Ecto neural progenitor cell (in vitro differentiated cells): Measurements from ENCODE around the gene KIF26A.

Source experiments
- DNase-seq: peaks from one replicate; pipeline ENCODE4 v3.0.0-alpha.2; 2018; ENCODE audit warnings: low spot score

Gene KIF26A

DNA sequence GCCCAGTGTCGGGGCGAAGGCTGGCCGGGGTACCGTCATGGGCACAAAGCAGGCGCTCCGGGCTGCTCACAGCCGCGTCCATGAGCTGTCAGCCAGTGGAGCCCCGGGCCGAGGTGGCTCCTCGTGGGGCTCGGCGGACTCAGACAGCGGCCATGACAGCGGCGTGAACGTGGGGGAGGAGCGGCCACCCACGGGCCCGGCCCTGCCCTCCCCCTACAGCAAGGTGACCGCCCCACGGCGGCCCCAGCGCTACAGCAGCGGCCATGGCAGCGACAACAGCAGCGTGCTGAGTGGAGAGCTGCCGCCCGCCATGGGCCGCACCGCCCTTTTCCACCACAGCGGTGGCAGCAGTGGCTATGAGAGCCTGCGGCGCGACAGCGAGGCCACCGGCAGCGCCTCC lies 39.0 kb downstream of the KIF26A start:
- no peak for DNase-seq

DNA sequence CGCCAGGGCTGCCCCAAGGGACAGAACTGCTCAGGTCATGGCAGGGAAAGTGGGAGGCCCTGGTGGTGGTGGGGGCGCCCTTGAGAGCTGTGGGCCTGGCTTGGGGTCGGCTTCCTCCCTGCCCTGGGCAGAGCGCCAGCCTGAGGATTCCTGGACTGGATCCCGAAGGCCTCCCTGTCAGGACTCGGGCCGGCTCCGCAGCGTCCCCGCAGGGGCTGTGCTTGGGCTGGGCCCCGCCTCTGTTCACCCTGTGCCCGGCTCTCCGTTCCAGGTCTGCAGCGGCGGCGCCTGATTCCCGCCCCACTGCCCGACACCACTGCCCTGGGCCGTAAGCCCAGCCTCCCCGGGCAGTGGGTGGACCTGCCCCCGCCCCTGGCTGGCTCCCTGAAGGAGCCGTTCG lies 39.9 kb downstream of the KIF26A start:
- no peak for DNase-seq

DNA sequence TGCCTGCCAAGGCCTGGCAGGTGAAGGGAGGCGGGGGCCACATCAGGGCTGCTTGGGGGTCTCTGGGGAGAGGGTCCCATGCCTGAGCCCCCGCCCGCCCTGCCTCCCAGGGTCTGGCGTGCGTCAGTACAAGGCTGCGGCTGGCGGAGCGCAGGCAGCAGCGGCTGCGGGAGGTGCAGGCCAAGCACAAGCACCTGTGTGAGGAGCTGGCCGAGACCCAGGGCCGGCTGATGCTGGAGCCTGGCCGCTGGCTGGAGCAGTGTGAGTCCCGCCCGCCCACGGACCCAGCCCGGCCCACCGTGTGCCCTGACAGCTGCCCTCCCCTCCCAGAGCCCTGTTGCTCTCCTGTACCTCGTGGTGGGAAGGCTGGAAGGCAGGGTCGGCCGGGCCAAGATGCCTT lies 40.7 kb downstream of the KIF26A start:
- no peak for DNase-seq

DNA sequence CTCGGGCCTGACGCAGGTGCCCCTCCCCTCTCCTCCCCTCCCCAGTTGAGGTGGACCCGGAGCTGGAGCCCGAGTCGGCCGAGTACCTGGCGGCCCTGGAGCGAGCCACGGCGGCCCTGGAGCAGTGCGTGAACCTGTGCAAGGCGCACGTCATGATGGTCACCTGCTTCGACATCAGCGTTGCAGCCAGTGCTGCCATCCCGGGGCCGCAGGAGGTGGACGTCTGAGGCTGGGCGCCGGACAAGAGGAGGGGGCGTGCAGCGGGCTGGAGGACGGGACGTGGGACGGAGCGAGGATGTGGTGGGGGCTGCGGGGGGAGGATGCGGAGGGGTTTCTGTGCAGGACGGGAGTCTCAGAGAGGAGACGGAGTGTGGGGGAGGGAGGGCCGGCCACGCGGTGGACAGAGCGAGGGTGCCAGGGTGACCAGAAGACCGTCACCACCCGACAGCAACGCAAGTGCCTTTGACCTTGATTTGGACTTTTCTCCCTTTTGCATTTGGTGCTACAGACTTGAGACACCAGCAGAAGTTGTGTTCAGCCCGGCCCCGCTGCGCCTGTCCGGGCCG lies 41.3 kb downstream of the KIF26A start:
- no peak for DNase-seq

DNA sequence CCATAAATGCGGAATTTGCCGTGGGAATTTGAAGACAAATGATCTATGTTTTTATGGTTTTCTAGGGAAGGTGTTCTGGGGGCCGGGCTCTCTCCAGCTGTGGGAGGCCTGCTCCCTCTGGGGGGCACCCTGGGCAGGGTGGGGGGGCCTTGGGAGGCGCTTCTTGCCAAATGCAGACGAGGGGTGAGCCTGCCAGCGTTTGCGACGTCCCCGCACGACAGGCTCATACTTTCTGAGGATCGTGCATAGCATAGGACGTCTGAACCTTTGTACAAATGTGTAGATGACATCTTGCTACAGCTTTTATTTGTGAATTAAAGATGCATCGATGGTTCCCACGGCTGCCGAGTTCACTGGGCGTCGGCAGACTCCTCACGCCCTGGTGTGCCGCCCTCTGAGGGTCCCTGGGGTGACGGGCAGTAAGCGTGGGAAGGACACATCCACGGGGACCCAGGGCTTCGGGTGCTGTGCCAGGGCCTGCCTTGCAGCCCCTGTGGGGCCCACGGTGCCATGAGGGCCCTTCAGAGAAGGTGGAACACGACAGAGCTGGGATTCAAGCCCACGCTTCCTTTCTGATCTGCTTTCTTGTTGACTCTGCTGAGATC lies 42.3 kb downstream of the KIF26A start:
- no peak for DNase-seq

DNA sequence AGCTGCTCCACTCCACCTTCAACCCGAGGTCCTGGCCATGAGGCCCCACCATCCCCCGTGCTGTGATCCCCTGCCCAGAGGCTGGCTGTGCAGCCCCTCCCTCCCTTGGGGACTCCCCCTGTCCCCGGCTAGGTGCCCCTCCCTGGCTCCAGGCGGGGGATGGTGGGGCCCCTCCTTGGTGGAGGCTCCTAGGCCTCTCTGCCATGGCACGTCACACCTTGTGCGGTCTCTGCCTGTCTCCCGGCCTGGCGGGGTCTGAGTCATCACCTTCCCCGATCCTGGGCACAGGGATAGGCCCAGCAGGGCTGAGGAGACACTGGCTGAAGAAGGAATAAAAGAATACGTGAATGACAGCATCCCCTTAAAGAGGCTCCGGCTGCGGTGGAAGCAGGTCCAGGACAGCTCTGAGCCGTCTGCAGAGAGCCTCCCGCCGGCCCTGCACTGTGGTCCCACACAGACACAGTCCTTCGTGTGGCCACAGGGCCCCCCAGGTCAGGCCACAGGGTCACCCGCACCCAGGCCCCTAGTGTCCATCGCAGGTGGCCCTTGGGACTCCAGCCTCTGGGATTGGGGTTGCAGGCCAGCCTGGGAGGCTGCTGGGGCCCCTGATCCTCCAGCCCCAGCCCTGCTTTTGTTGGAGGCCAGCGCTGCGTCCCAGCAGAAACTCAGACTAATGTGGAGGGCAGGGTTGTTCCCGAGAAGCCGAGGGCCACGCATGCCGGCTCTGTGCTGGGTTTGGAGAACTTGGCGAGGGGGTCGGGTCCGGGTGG lies 43.6 kb downstream of the KIF26A start:
- DNase-seq = no peak

DNA sequence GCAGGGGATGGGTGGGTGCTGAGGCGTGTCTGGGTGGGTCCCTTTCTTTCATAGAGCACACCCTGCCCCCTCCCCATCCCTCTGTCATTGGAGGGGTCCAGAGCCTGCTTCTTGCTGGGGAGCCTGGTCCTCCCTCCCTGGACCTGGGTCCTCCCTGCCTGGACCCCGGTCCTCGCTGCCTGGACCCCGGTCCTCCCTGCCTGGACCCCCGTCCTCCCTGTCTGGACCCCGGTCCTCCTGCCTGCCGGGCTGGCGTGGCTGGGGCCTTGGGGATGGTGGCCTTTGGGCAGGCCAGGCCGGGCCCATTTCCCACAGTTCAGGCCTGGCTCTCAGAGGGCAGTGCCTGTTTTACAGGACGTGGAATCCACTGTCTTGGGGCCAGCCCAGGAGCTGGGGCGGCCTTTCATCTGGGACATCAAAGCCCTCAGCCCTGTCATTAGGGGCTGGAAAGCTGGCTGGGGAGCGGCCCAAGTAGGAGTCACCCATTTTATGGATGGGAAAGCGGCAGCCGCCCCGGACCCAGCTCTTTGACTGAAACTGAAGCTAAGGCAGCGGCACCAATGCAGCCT lies 44.6 kb downstream of the KIF26A start:
- DNase-seq = no peak

DNA sequence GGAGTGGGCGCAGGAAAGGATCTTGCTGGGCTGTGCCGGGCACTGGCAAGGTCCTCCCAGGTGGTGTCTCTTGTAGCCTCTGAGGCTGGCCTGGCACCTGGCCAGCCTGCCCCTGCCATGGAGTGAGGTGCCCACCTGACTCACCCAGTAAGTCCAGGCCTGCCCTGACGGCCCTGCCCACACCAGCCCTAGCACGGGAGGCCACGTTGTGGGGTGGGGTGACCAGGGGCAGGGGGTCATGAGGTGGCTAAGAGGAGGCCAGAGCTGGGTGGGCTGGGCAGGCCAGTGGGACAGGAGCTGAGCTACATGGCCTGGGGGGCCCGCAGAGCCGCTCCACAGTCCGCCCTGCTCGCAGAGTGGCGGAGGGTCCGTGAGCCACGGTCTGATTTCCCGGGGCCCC lies 45.4 kb downstream of the KIF26A start:
- no peak for DNase-seq

DNA sequence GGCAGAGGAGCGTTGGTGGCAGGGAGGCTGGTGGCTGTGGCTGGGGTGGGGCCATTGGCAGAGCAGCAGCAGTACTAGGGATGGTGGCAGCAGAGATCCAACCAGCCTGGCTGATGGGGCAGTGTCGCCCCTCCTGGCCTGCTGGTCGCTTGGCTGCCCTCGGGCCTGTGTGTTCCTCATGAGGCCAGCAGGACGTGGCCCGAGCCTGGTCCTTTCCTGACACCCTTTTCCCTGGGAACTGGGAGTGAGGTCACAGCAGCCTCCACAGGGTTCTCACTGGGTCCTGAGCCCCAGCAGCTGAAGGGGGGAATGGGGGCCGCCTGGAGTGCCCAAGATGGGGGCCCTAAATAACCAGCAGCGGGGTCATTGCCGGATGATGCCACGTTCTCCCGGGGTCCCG lies 46.1 kb downstream of the KIF26A start:
- no peak for DNase-seq

DNA sequence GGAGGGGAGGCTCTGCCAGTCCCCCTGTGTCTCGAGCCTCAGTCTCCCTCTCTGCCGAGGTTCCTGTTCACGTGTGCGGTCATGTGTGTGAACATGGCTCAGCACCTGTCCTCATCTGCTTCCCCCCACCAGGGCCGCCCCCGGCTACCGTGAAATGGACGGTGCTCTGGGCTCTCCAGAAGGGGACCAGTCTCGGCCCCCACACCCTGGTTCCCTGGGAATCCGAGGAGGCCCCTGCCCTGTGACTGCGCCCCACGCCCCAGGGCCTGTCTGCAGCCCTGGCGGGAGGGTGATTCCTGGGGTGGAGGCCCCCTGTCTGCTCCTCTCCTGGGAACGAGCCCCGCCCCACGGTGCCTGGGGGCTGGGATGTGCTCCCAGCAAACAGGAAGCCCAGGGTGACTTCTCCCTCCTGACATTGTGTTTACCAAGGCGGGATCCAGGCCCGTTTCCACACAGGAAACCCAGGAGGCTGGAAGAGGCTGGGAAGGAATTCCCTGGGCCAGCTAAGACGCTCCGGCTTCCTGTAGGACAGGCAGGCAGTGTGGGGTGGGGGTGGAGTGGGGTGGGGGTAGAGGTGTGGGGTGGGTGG lies 46.6 kb downstream of the KIF26A start:
- DNase-seq = no peak

DNA sequence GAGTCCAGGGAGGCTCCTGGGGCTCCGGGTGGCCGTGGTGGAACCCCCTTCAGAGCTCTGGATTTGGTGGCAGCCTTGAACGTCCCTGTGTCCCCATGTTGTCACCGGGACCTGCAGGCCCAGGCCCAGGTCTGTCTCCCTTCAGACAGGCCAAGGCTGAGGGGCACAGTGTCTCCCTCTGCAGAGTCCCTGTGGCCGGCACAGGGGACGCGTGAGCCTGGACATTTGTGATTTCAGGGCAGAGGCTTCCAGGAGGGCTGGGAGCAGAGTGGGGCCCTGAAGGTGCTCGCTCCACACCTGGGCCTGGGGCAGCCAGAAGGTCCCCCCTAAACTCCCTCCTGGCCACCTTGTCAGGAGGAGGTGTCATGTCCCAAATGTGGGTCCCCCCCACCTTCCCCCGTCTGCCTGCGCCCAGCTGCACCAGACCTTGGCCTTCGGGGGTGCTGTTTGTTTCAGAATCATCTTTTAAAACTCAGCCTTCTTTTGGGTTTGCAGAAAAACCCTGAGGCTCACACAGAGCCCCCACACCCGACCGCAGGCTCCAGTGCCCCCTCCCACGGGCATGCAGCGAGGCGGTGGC lies 47.6 kb downstream of the KIF26A start:
- no peak for DNase-seq

DNA sequence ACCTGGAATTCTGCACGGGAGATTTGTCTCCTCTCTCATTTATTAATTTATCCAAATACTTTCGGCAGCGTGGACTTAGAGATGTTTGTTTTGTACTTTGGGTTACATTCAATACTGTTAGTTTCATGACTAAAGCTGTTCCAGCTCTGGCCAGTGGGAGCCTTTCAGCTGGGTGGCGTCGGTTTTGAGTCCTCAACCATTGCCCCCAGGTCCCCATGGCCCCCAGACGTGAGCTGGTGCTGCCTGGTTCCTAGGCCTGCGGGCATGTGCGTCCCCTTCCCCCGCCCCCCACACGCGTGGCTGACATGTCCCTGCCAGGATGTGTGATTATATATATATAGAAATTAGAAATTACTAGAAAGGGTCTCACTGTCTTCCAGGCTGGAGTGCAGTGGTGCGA lies 48.2 kb downstream of the KIF26A start:
- no peak for DNase-seq

DNA sequence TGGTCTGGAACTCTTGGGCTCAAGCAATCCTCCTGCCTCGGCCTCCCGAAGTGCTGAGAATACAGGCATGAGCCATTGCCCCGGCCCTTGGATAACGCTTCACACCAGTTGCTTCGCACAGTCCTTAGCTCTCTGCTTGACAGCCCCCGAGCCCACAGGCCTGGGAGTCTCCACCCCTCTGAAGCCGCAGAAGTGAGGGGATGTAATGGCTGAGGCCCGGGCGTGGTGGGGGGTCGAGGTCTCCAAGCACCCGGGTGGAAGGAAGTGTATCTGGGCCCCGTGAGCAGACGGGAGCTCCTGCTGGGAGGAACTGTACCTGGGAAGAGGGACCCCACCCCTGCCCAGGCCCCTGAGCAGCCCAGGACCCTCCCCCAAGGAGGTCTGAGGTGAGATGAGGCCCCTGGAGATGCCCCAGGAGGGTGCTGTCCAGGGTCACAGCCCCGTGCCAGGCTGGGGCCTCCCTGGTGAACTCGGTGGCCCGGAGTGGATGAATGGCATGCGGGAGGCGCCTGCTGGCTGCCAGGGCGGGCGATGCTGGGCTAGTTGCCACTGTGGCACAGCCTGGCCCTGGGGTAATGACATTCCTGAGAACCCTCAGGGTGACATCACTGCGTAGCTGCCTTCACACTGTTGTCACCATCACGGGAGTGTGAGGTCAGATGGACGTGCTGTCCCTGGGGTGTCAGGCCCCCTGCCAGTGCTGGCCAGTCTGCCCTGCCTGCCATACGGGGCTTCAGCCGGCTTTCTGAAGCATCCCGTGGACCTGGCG lies 48.9 kb downstream of the KIF26A start:
- no peak for DNase-seq

DNA sequence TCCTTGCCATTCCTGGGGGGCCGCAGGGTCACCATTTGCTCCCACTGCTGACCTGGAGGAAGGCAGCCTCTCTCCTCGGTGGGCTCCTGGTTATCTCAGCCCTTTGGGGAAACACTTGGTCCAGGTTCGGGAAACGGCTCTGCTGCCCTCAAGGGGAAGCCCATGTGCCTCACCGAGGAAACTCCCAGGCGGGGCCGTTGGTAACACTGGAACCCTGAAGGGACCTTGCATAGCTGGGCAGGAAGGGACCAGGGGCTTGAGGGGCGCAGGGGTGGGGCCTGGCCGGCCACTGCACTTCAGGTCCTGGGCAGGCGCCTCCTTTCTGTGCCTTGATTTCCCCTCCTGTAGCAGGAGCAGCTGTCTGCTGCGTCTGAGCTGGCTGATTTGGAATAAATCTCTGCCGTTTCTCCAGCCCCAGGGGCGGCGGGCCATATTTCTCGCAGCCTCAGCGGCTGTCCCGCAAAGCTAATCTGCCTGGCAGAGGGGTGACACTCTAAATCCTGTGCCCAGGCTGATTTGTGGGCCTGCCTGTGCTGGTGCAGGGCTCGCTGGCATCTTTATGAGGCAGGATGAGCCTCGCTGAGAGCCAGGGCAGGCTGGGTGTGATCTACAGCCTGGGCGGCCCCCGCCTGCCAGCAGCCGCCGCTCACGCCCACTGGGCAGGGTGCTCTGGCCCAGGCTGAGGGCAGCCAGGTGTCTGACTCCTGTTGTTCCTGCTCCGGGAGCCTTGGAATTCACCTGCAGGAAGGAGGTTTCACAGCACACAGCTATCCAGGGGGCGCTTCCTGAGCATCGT lies 49.7 kb downstream of the KIF26A start:
- DNase-seq = no peak

DNA sequence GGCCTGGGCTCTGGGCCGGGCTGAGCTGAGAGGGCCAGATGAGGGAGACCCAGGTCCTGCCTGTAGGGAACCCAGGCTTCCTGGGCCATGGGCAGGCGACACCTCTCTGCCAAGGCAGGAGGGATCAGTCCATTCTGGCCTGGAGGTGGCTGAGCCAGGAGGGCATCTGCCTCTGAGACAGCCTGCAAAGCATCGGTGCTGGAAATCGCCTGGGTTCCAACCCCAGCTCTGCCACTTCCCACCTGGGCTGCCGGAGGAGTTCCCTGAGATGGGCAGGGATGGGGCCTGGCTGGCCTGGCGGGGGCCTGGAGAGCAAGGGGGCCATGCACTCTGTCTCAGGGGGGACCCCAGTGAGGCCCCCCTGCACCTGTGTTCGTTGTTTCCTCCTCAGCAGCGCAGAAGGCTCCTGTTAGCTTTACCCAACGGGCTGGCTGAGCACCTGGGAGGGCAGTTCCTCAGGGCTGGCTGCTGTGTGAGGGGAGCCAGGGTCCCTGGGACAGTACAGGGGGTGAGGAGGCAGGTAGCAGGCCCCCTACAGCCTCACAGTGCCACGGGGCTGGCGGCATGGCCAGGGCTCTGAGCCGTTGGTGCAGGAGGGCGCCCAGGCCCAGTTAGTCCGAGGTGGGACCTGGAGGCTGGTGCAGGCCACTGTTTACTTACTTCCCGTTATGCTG lies 50.5 kb downstream of the KIF26A start:
- DNase-seq = no peak

DNA sequence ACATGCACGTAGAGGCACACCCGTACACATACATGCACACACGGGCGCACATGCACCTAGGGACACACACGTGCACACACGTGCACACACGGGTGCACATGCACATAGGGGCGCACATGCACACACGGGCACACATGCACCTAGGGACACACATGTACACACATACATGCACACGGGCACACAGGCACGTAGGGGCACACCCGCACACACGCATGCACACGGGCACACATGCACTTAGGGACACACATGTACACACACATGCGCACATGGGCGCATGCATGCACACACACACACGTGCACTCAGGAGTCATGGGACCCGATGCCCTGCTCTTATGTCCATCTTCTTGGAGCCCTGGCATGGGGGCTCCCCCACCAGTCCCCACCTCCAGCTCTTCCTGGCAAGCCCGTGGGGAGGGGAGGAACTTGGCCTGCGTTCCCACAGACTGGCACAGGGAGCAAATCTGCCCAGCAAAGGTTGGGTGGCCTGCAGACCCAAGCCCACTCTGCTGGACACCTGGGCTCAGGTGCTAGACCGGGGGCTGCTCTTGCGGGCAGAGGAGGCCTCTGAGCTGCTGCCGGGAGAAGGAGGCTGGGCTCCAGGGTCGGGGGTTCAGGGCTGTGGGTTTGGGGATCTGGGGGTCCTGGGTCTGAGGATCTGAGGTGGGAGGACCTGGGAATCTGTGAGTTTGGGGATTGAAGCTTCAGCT lies 51.4 kb downstream of the KIF26A start:
- no peak for DNase-seq

DNA sequence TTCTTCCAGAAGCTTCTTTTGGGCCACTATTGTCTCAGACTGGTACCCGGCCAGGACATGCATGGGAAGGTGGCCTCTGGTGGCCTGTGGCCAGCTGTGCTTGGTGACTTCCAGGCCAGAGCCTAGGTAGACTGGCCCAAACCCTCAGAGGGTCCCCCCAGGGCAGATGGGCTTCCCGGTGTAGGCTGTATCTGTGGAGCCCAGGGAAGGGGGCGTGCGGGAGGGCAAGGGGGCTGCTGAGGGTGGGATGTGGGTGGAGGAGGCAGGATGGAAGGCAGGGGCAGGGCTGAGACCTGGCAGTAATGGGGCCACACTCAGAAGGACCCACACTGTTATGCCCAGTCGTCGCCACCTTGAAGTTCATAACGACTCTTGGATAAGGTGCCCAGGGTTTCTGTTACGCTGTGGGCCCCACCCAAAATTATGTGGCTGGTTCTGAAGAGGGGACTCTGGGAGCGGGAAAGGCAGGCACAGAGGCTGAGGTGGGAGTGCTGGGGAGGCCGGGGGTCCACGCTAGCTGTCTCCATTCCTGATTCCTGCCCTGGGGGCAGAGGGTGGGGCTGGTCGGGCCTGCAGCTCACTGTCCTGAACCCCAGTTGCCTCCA lies 52.1 kb downstream of the KIF26A start:
- no peak for DNase-seq

DNA sequence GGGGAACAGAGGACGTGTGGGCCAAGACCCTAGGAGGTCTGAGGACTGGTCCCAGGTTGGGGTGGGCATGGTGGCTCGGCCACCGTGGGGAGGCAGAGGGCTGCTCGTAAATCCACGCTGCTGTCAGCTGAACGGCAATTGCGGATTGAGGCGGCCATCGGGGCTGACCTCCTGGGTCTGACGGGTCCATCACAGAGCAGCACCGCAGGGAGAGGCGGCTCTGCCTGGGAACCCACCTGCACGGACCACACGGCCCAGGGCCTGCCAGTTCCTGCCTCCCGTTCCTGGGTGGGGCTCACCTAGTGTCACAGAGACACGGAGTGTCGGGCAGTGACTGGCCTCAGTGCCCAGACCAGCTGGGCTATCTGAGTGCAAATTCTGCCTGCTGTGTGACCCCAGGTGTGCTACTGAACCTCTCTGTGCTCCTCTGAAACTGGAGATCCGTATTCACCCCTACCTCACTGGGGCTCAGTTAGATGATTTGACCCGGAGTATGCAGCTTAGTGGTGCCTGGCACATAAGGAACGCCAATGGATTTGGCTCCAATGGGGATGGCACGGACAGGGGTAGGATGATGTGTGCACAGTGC lies 53.1 kb downstream of the KIF26A start:
- DNase-seq = no peak
